ENCODE measurements around the gene ACSM2B. TPM values are rescaled to one million over a fixed set of nuclear protein-coding genes. Genes with fewer than 3 reads are reported as not detected.

Gene ACSM2B
- total and polyA plus RNA-seq, 8 donors: 0.20 to 1.8 TPM; not detected in 6

DNA sequence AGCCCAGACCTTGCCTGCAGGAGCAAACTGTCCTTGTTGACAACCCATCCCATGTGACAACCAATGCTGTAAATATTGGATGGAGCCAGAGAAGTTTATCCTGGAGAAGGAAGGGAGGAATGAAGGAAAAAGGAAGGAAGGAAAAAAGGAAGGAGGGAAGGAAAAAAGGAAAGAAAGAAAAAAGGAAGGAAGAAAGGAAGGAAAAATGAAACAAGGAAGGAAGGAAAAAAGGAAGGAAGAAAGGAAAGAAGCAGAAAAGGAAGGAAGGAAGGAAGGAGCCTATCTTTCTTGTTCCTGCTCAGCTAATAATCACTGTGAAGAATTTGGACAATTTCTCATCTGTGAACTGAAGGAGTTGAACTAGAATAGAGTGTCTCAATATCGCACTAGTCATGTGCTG is 56.1 kb downstream of the ACSM2B start:
- intact Hi-C loops (cut with DNase I; ENCODE audit: low total_unique reads): no loop called here
- H3K27ac ChIP-seq: no peak overlapping the region
- WGBS, 5 donors: 80 to 96% (median 90%) methylated on average over 1 of the region's 1 CpG

DNA sequence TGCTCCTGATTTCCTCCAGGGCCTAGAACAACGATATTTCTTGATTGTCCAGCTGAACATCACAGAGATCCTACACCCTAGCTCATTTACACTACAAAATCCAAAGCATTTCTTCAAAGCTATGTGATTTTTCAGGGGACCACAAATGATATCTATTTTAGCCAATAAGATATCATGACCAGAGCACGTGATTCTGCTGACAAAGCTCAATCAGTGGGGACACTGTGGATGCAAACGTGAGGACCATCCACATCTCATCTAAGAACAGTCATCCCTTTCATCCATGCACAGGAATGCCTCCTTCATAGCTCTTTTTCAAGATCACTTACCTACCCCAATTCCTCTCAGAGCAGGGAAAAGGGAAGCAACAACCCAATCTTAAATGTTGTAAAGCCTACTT is 56.9 kb downstream of the ACSM2B start:
- Histone ChIP-seq H3K4me3 (no peak overlapping the region), H3K36me3 (no peaks in the 10 kb centered on the region), H3K27me3 (no peaks in the 10 kb centered on the region), H3K27ac (no peak overlapping the region), H3K4me1 (no peaks in the 10 kb centered on the region), H3K9me3 (no peaks in the 10 kb centered on the region)
- DNase-seq: no peak
- TF ChIP-seq, protein P1, sequence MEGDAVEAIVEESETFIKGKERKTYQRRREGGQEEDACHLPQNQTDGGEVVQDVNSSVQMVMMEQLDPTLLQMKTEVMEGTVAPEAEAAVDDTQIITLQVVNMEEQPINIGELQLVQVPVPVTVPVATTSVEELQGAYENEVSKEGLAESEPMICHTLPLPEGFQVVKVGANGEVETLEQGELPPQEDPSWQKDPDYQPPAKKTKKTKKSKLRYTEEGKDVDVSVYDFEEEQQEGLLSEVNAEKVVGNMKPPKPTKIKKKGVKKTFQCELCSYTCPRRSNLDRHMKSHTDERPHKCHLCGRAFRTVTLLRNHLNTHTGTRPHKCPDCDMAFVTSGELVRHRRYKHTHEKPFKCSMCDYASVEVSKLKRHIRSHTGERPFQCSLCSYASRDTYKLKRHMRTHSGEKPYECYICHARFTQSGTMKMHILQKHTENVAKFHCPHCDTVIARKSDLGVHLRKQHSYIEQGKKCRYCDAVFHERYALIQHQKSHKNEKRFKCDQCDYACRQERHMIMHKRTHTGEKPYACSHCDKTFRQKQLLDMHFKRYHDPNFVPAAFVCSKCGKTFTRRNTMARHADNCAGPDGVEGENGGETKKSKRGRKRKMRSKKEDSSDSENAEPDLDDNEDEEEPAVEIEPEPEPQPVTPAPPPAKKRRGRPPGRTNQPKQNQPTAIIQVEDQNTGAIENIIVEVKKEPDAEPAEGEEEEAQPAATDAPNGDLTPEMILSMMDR (IDR thresholded peaks at IDR 0.05): no peak
- TF ChIP-seq POLR2AphosphoS5 (IDR thresholded peaks at IDR 0.05): no peak
- 45 to 63% (median 59%) methylated on average over 3 of the region's 3 CpGs for WGBS, 5 donors
- intact Hi-C loops (cut with DNase I; ENCODE audit: low total_unique reads): no loop called here

More for the DNA sequence above, 56.1 kb downstream of the ACSM2B start:
- no peak for DNase-seq
- TF ChIP-seq, protein P1 (IDR thresholded peaks at IDR 0.05): no peak
- TF ChIP-seq POLR2AphosphoS5 (IDR thresholded peaks at IDR 0.05) (no peak), EP300 (IDR thresholded peaks at IDR 0.05) (no peak), POLR2A (IDR thresholded peaks at IDR 0.05) (no peak)
- Histone ChIP-seq H3K27me3 (no peaks in the 10 kb centered on the region), H3K4me1 (no peaks in the 10 kb centered on the region), H3K36me3 (no peaks in the 10 kb centered on the region), H3K9me3 (no peaks in the 10 kb centered on the region), H3K4me3 (no peak overlapping the region)

DNA sequence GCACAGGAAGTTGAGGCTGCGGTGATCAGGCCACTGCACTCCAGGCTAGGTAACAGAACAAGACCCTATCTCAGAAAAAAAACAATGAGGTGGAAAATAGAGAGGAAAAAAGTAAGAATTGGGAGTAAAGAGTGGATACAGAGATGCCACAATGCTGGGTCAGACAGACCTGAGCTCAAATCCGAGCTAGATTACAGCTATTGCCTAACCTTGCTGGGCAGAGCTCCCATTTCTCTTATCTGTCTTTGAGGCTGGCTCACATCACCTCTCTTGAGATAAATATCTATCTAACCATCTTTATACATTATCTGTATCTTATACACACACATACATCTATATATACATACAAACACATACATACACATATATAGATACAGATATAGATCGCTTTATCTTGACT is 59.0 kb downstream of the ACSM2B start:
- Histone ChIP-seq H3K27ac (no peak overlapping the region), H3K27me3 (no peaks in the 10 kb centered on the region), H3K36me3 (no peaks in the 10 kb centered on the region), H3K4me1 (peaks cover 0 to 3% (median 0%) of the 10 kb centered on the region in 4 donors), H3K9me3 (no peaks in the 10 kb centered on the region), H3K4me3 (no peak overlapping the region)
- DNase-seq: no peak
- 61 to 71% (median 64%) methylated on average over 3 of the region's 3 CpGs for WGBS, 5 donors
- intact Hi-C loops (cut with DNase I; ENCODE audit: low total_unique reads): no loop called here
- TF ChIP-seq POLR2AphosphoS5 (IDR thresholded peaks at IDR 0.05): no peak
- TF ChIP-seq, protein P1 (IDR thresholded peaks at IDR 0.05): no peak

DNA sequence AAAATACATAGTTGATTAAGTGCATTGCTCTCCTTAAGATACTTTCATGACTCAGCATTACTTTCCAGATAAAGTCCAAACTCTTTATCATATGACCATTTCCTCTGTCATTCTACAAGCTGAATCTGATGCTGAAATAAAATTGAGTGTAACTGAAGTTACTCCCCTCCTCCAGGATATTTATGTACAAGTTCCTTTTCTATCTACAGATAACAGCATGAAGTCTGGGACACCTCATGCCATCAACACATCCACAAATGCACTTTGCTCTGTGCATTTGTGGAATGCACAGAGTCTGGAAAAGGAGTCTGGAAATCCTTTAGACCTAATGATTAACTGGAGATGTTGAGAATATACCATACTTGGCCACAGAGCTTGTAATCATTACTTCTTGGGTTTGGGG is 60.5 kb downstream of the ACSM2B start:
- no peaks in the 10 kb centered on the region for H3K9me3 ChIP-seq
- H3K4me1 ChIP-seq: peaks cover 0 to 3% (median 0%) of the 10 kb centered on the region in 4 donors
- no peak overlapping the region for H3K27ac ChIP-seq
- no peak overlapping the region for H3K4me3 ChIP-seq
- TF ChIP-seq EP300 (IDR thresholded peaks at IDR 0.05) (no peak), POLR2AphosphoS5 (IDR thresholded peaks at IDR 0.05) (no peak), POLR2A (IDR thresholded peaks at IDR 0.05) (no peak)
- TF ChIP-seq, protein P1 (IDR thresholded peaks at IDR 0.05): no peak
- intact Hi-C loops (cut with DNase I; ENCODE audit: low total_unique reads): no loop called here
- no peaks in the 10 kb centered on the region for H3K27me3 ChIP-seq
- no peak for DNase-seq
- H3K36me3 ChIP-seq: no peaks in the 10 kb centered on the region

Data from stomach (tissue), 9 donors.